ENCODE data around the gene NEUROD1. TPM values are rescaled to one million over a fixed set of nuclear protein-coding genes. Genes with fewer than 3 reads are reported as not detected.
A peak's percentile ranks its signal among the peaks of the same experiment; 100 is the strongest.

NEUROD1 gene
- total RNA-seq, 2 donors from 2014 or later = 2.6 TPM

DNA sequence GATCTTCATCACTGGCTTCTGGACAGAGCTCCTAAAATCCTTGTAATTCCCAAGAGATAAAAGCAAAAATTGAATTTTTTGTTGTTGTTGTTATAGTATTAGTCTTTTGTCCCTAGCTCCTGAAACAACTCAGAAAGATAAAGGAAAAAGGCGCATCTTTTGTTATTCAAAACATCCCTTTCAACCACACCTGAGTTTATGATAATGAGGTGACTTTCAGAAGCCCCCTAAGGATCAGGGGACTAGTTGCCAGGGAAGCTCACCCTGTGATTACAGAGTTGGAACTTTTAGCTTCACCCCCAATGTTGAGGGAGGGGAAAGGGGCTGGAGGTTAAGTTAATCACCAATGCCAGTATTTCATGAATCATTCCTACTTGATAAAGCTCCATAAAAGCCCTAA, 13.1 kb downstream of the NEUROD1 start:
- Histone ChIP-seq H3K27ac (no peak overlapping the region), H3K4me3 (no peak overlapping the region), H3K36me3 (replicated peaks in 1 of 2; ENCODE audit: insufficient read depth in 1 of 2, low read depth in 2 of 2) (no peaks in the 10 kb centered on the region), H3K27me3 (no peaks in the 10 kb centered on the region), H3K4me1 (no peaks in the 10 kb centered on the region), H3K9me3 (peaks cover 0 to 13% (median 0%) of the 10 kb centered on the region in 3 donors)
- intact Hi-C loops (cut with DNase I) = no loop called here
- DNase-seq = no peak
- no peak for ATAC-seq
- 39 to 73% methylated on average over 1 of the region's 1 CpG for WGBS, 2 donors
- TF ChIP-seq, protein P1, sequence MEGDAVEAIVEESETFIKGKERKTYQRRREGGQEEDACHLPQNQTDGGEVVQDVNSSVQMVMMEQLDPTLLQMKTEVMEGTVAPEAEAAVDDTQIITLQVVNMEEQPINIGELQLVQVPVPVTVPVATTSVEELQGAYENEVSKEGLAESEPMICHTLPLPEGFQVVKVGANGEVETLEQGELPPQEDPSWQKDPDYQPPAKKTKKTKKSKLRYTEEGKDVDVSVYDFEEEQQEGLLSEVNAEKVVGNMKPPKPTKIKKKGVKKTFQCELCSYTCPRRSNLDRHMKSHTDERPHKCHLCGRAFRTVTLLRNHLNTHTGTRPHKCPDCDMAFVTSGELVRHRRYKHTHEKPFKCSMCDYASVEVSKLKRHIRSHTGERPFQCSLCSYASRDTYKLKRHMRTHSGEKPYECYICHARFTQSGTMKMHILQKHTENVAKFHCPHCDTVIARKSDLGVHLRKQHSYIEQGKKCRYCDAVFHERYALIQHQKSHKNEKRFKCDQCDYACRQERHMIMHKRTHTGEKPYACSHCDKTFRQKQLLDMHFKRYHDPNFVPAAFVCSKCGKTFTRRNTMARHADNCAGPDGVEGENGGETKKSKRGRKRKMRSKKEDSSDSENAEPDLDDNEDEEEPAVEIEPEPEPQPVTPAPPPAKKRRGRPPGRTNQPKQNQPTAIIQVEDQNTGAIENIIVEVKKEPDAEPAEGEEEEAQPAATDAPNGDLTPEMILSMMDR (IDR thresholded peaks at IDR 0.05) = no peak
- TF ChIP-seq POLR2A (IDR thresholded peaks at IDR 0.05) = no peak

DNA sequence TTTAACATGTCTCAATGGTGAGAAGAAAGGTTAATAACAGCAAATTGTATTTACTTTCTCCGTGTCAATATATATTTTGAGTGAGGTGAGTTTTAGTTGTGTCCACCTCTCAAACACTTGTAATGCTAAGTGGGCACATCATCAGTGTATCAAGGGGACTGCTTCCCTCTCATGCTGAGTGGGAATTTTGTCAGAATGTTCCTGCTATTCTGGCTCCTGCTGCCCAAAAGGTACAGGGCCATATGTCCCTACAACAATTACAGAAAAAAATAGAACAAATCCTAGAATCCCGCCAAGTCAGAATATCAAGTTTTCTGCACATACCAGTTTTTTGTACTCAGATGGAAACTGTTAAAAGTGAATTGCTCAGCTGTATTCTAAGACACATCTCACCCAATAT, 18.0 kb downstream of the NEUROD1 start:
- Histone ChIP-seq H3K4me3 (no peak overlapping the region), H3K9me3 (peaks cover 0 to 13% (median 0%) of the 10 kb centered on the region in 3 donors), H3K36me3 (replicated peaks in 1 of 2; ENCODE audit: insufficient read depth in 1 of 2, low read depth in 2 of 2) (no peaks in the 10 kb centered on the region), H3K27me3 (no peaks in the 10 kb centered on the region), H3K4me1 (peaks cover under 1% of the 10 kb centered on the region), H3K27ac (no peak overlapping the region)
- no peak for ATAC-seq
- intact Hi-C loops (cut with DNase I) = no loop called here
- no peak for TF ChIP-seq POLR2A (IDR thresholded peaks at IDR 0.05)
- TF ChIP-seq, protein P1 (IDR thresholded peaks at IDR 0.05) = no peak
- no peak for DNase-seq
- 88 to 89% methylated on average over 2 of the region's 2 CpGs for WGBS, 2 donors

DNA sequence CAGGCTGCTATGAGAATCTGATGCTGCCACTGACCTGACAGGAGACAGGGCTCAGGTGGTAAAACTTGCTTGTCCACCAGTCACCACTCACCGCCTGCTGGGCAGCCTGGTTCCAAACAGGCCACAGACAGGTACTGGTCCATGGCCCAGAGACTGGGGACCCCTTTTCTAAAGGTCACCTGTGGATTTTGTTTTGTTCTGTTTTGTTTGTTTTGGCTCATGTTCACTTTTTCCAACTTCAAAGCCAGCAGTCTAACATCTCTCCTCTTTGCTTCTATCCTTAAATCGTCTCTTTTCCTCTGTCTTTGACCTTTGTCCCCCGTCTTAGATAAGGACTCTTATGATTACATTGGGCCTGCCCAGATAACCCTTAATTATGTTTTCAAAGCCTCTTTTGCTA, 20.1 kb downstream of the NEUROD1 start:
- H3K4me1 ChIP-seq = peaks cover 8% of the 10 kb centered on the region
- TF ChIP-seq POLR2A (IDR thresholded peaks at IDR 0.05) = no peak
- TF ChIP-seq, protein P1 (IDR thresholded peaks at IDR 0.05) = no peak
- H3K27ac ChIP-seq = no peak overlapping the region
- H3K27me3 ChIP-seq = no peaks in the 10 kb centered on the region
- ATAC-seq (no peak), DNase-seq (no peak)
- 26 to 27% methylated on average over 3 of the region's 3 CpGs for WGBS, 2 donors
- no peaks in the 10 kb centered on the region for H3K36me3 ChIP-seq (replicated peaks in 1 of 2; ENCODE audit: insufficient read depth in 1 of 2, low read depth in 2 of 2)
- no peak overlapping the region for H3K4me3 ChIP-seq
- intact Hi-C loops (cut with DNase I) = no loop called here
- H3K9me3 ChIP-seq = peaks cover 0 to 2% (median 0%) of the 10 kb centered on the region in 3 donors

- H3K4me1 ChIP-seq = peaks cover 8% of the 10 kb centered on the region
Measured at GRCh38 chr2:181658444-181658843, 21.9 kb downstream of the NEUROD1 start.

GRCh38 chr2:181657379-181657778, 22.9 kb downstream of the NEUROD1 start:
- H3K27ac ChIP-seq = no peak overlapping the region
- peaks cover 8% of the 10 kb centered on the region for H3K4me1 ChIP-seq
- TF ChIP-seq, protein P1 (IDR thresholded peaks at IDR 0.05) = no peak
- no peak for TF ChIP-seq POLR2A (IDR thresholded peaks at IDR 0.05)
- WGBS, 2 donors = 75 to 81% methylated on average over 4 of the region's 4 CpGs
- H3K9me3 ChIP-seq = no peaks in the 10 kb centered on the region
- no peak overlapping the region for H3K4me3 ChIP-seq
- DNase-seq (no peak), ATAC-seq (no peak)
- no peaks in the 10 kb centered on the region for H3K27me3 ChIP-seq
- intact Hi-C loops (cut with DNase I) = no loop called here
- H3K36me3 ChIP-seq (replicated peaks in 1 of 2; ENCODE audit: insufficient read depth in 1 of 2, low read depth in 2 of 2) = no peaks in the 10 kb centered on the region

More at GRCh38 chr2:181658444-181658843, 21.9 kb downstream of the NEUROD1 start:
- no peaks in the 10 kb centered on the region for H3K9me3 ChIP-seq
- 85 to 90% methylated on average over 4 of the region's 4 CpGs for WGBS, 2 donors
- ATAC-seq = no peak
- H3K36me3 ChIP-seq (replicated peaks in 1 of 2; ENCODE audit: insufficient read depth in 1 of 2, low read depth in 2 of 2) = no peaks in the 10 kb centered on the region
- H3K27me3 ChIP-seq = no peaks in the 10 kb centered on the region
- no peak overlapping the region for H3K27ac ChIP-seq
- intact Hi-C loops (cut with DNase I) = no loop called here
- peak in 1 of 4 donors; percentile 35 for DNase-seq
- H3K4me3 ChIP-seq = no peak overlapping the region
- TF ChIP-seq POLR2A (IDR thresholded peaks at IDR 0.05) = no peak
- TF ChIP-seq, protein P1 (IDR thresholded peaks at IDR 0.05) = no peak
